ENCODE results near the gene GAREM1.

GAREM1 gene

GRCh38 chr18:32425466-32425865 lies 45.2 kb downstream of the GAREM1 start:
- DNase-seq (ENCODE audit: low read depth), result no peak

- DNase-seq (ENCODE audit: low read depth), result no peak
Observed at GRCh38 chr18:32424696-32425095, 46.0 kb downstream of the GAREM1 start.

- no peak for DNase-seq (ENCODE audit: low read depth)
Observed at GRCh38 chr18:32422978-32423740, 47.5 kb downstream of the GAREM1 start.

GRCh38 chr18:32422201-32422600 lies 48.5 kb downstream of the GAREM1 start:
- DNase-seq (ENCODE audit: low read depth), result no peak

GRCh38 chr18:32420084-32420750 lies 50.5 kb downstream of the GAREM1 start:
- no peak for DNase-seq (ENCODE audit: low read depth)

GRCh38 chr18:32418148-32418547 lies 52.5 kb downstream of the GAREM1 start:
- no peak for DNase-seq (ENCODE audit: low read depth)

GRCh38 chr18:32405588-32405987 lies 65.1 kb downstream of the GAREM1 start:
- no peak for DNase-seq (ENCODE audit: low read depth)

GRCh38 chr18:32401621-32402020 lies 69.1 kb downstream of the GAREM1 start:
- no peak for DNase-seq (ENCODE audit: low read depth)

- DNase-seq (ENCODE audit: low read depth), result no peak
Observed at GRCh38 chr18:32393407-32393806, 77.3 kb downstream of the GAREM1 start.

GRCh38 chr18:32391126-32391525 lies 79.6 kb downstream of the GAREM1 start:
- DNase-seq (ENCODE audit: low read depth), result no peak

- DNase-seq (ENCODE audit: low read depth), result no peak
Observed at GRCh38 chr18:32389858-32390257, 80.8 kb downstream of the GAREM1 start.

- DNase-seq (ENCODE audit: low read depth), result no peak
Observed at GRCh38 chr18:32389191-32389590, 81.5 kb downstream of the GAREM1 start.

- no peak for DNase-seq (ENCODE audit: low read depth)
Observed at GRCh38 chr18:32386471-32386870, 84.2 kb downstream of the GAREM1 start.

GRCh38 chr18:32383050-32383819 lies 87.4 kb downstream of the GAREM1 start:
- DNase-seq (ENCODE audit: low read depth), result no peak

- no peak for DNase-seq (ENCODE audit: low read depth)
Observed at GRCh38 chr18:32381761-32382160, 88.9 kb downstream of the GAREM1 start.

- no peak for DNase-seq (ENCODE audit: low read depth)
Observed at GRCh38 chr18:32380559-32380958, 90.1 kb downstream of the GAREM1 start.

GRCh38 chr18:32379891-32380290 lies 90.8 kb downstream of the GAREM1 start:
- no peak for DNase-seq (ENCODE audit: low read depth)

GRCh38 chr18:32378705-32379104 lies 92.0 kb downstream of the GAREM1 start:
- no peak for DNase-seq (ENCODE audit: low read depth)

- no peak for DNase-seq (ENCODE audit: low read depth)
Observed at GRCh38 chr18:32373995-32374394, 96.7 kb downstream of the GAREM1 start.

- no peak for DNase-seq (ENCODE audit: low read depth)
Observed at GRCh38 chr18:32373505-32373904, 97.2 kb downstream of the GAREM1 start.

- no peak for DNase-seq (ENCODE audit: low read depth)
Observed at GRCh38 chr18:32372381-32373061, 98.2 kb downstream of the GAREM1 start.

GRCh38 chr18:32372047-32372380 lies 98.7 kb downstream of the GAREM1 start:
- no peak for DNase-seq (ENCODE audit: low read depth)

Data from activated T-cell treated with anti-CD3 and anti-CD28 coated beads for 48 hours (primary cell).